Measurements from ENCODE around the gene DBN1. TPM values are rescaled to one million over a fixed set of nuclear protein-coding genes. Genes with fewer than 3 reads are reported as not detected.

DBN1 gene
- polyA plus RNA-seq, 1 experiment: 164 TPM

- POLR2A ChIA-PET: interaction anchor here (0.5 to 13.1 kb wide), 4 partner anchors 8 to 91 kb away, joined by 4 to 230 read pairs (median 8); partner anchors contain the start of gene PDLIM7
- no peak overlapping the region for H3K27ac ChIP-seq (ENCODE audit: low read depth, low read length)
- DNase-seq (ENCODE audit: low read depth, low spot score): no peak
- TF ChIP-seq CTCF (IDR thresholded peaks at IDR 0.05; ENCODE audit: low read depth, low read length): no peak
- H3K4me3 ChIP-seq (ENCODE audit: low read depth, low read length): no peak overlapping the region
- no peaks in the 10 kb centered on the region; the same call in 1 of the 2 replicates for H3K9me3 ChIP-seq (ENCODE audit: control insufficient read depth, insufficient read depth, low read length)
- CTCF ChIA-PET: interaction anchor here (1.0 to 3.7 kb wide), 4 partner anchors 16 to 167 kb away, joined by 3 to 11 read pairs (median 4); no protein-coding TSS in a partner anchor
- no peaks in the 10 kb centered on the region for H3K27me3 ChIP-seq (ENCODE audit: control insufficient read depth, insufficient read depth, low read length)
Measured at GRCh38 chr5:177476531-177477233, 3.2 kb upstream of the DBN1 start.

- CTCF ChIA-PET: interaction anchor here (1.0 to 3.7 kb wide), 4 partner anchors 18 to 166 kb away, joined by 3 to 11 read pairs (median 8); no protein-coding TSS in a partner anchor
- H3K4me3 ChIP-seq (ENCODE audit: low read depth, low read length): no peak overlapping the region
- no peaks in the 10 kb centered on the region; the same call in 1 of the 2 replicates for H3K9me3 ChIP-seq (ENCODE audit: control insufficient read depth, insufficient read depth, low read length)
- no peak for DNase-seq (ENCODE audit: low read depth, low spot score)
- no peaks in the 10 kb centered on the region for H3K27me3 ChIP-seq (ENCODE audit: control insufficient read depth, insufficient read depth, low read length)
- no peak for TF ChIP-seq CTCF (IDR thresholded peaks at IDR 0.05; ENCODE audit: low read depth, low read length)
- POLR2A ChIA-PET: interaction anchor here (0.5 to 13.1 kb wide), 4 partner anchors 9 to 92 kb away, joined by 6 to 230 read pairs (median 8); partner anchors contain the start of gene PDLIM7
- peak overlapping the region; percentile 31 for H3K27ac ChIP-seq (ENCODE audit: low read depth, low read length)
Measured at GRCh38 chr5:177475563-177476427, 2.4 kb upstream of the DBN1 start.

- ChIA-PET POLR2A (interaction anchor here (0.5 to 13.1 kb wide), 3 partner anchors 15 to 24 kb away, joined by 3 to 230 read pairs (median 7); partner anchors contain the start of gene PDLIM7), CTCF (interaction anchor here (3.0 kb wide), 1 partner anchor 18 kb away, joined by 11 read pairs; no protein-coding TSS in a partner anchor)
- DNase-seq (ENCODE audit: low read depth, low spot score): no peak
- Histone ChIP-seq H3K9me3 (ENCODE audit: control insufficient read depth, insufficient read depth, low read length) (no peaks in the 10 kb centered on the region; the same call in 1 of the 2 replicates), H3K27ac (ENCODE audit: low read depth, low read length) (peak overlapping the region; percentile 31), H3K4me3 (ENCODE audit: low read depth, low read length) (no peak overlapping the region), H3K27me3 (ENCODE audit: control insufficient read depth, insufficient read depth, low read length) (no peaks in the 10 kb centered on the region)
- no peak for TF ChIP-seq CTCF (IDR thresholded peaks at IDR 0.05; ENCODE audit: low read depth, low read length)
Measured at GRCh38 chr5:177474846-177475562, 1.6 kb upstream of the DBN1 start.

GRCh38 chr5:177474002-177474476, 605 bp upstream of the DBN1 start:
- TF ChIP-seq CTCF (IDR thresholded peaks at IDR 0.05; ENCODE audit: low read depth, low read length): no peak
- H3K9me3 ChIP-seq (ENCODE audit: control insufficient read depth, insufficient read depth, low read length): no peaks in the 10 kb centered on the region; the same call in 1 of the 2 replicates
- CTCF ChIA-PET: interaction anchor here (0.9 to 3.0 kb wide), 3 partner anchors 17 to 27 kb away, joined by 3 to 11 read pairs (median 4); no protein-coding TSS in a partner anchor
- POLR2A ChIA-PET: interaction anchor here (1.3 to 13.1 kb wide), 2 partner anchors 14 to 18 kb away, joined by 3 to 230 read pairs; partner anchors contain the start of gene PDLIM7
- peak overlapping the region; percentile 34; the same call in 1 of the 2 replicates for H3K4me3 ChIP-seq (ENCODE audit: low read depth, low read length)
- H3K27ac ChIP-seq (ENCODE audit: low read depth, low read length): no peak overlapping the region
- H3K27me3 ChIP-seq (ENCODE audit: control insufficient read depth, insufficient read depth, low read length): no peaks in the 10 kb centered on the region
- DNase-seq (ENCODE audit: low read depth, low spot score): no peak
